HG02759 (cell line): ENCODE results near the gene PIGP.
A peak's percentile ranks its signal among the peaks of the same experiment; 100 is the strongest.
"Not testable (repeated sequence)": the region's sequence is repeated elsewhere in the genome, so short reads cannot be mapped to it uniquely, and the experiment has no call there.

Experiments used
- ATAC-seq: cut with Tn5 transposase; IDR thresholded peaks from one replicate; pipeline ENCODE4 v1.9.1; 2021; ENCODE audit warnings: mild to moderate bottlenecking, moderate library complexity; ENCODE audit not compliant: unreplicated experiment

Gene PIGP

GRCh38 chr21:37072988-37073416 is at the start of gene PIGP, which contains the start of gene TTC3:
Gene PIGP (minus strand): TSS chr21:37073071. CDS start chr21:37072515, 556 bp downstream.
Gene TTC3 (plus strand): TSS chr21:37073254. CDS start chr21:37087258, 14,004 bp downstream.
- peak; percentile 76 for ATAC-seq

- no peak for ATAC-seq
Measured at GRCh38 chr21:37119421-37120218, 46.7 kb upstream of the PIGP start.

- ATAC-seq, result no peak
Measured at GRCh38 chr21:37118187-37118826, 45.4 kb upstream of the PIGP start.

GRCh38 chr21:37117204-37117603 is 44.3 kb upstream of the PIGP start:
- ATAC-seq, result no peak

GRCh38 chr21:37116459-37116858 is 43.6 kb upstream of the PIGP start:
- not testable (repeated sequence) for ATAC-seq

- not testable (repeated sequence) for ATAC-seq
Measured at GRCh38 chr21:37114301-37114700, 41.4 kb upstream of the PIGP start.

GRCh38 chr21:37111029-37111428 is 38.2 kb upstream of the PIGP start:
- not testable (repeated sequence) for ATAC-seq

GRCh38 chr21:37106998-37107397 is 34.1 kb upstream of the PIGP start:
- ATAC-seq, result no peak

- ATAC-seq, result not testable (repeated sequence)
Measured at GRCh38 chr21:37102746-37103145, 29.9 kb upstream of the PIGP start.

GRCh38 chr21:37101384-37101783 is 28.5 kb upstream of the PIGP start:
- ATAC-seq, result no peak

- ATAC-seq, result no peak
Measured at GRCh38 chr21:37100316-37100715, 27.4 kb upstream of the PIGP start.

GRCh38 chr21:37098751-37099150 is 25.9 kb upstream of the PIGP start:
- no peak for ATAC-seq

- no peak for ATAC-seq
Measured at GRCh38 chr21:37095821-37096220, 22.9 kb upstream of the PIGP start.

- ATAC-seq, result no peak
Measured at GRCh38 chr21:37093977-37094376, 21.1 kb upstream of the PIGP start.

- ATAC-seq, result no peak
Measured at GRCh38 chr21:37088186-37088735, 15.4 kb upstream of the PIGP start.

- no peak for ATAC-seq
Measured at GRCh38 chr21:37087188-37087587, 14.3 kb upstream of the PIGP start.

GRCh38 chr21:37085726-37086125 is 12.9 kb upstream of the PIGP start:
- ATAC-seq, result no peak

GRCh38 chr21:37082856-37083528 is 10.1 kb upstream of the PIGP start:
- no peak for ATAC-seq

- no peak for ATAC-seq
Measured at GRCh38 chr21:37082375-37082774, 9.5 kb upstream of the PIGP start.

- no peak for ATAC-seq
Measured at GRCh38 chr21:37079211-37079824, 6.4 kb upstream of the PIGP start.

- no peak for ATAC-seq
Measured at GRCh38 chr21:37077403-37077802, 4.5 kb upstream of the PIGP start.
